22Rv1 (cell line): Measurements from ENCODE around the gene EPHA6.

Source experiments
- ZFX ChIP-seq: fragments of 450-650 bp; IDR thresholded peaks from 2 replicates; pipeline ENCODE4 v1.6.1; 2017; ENCODE audit warnings: antibody characterized with exemption, borderline replicate concordance
- TF ChIP-seq, protein P1 (sequence below): fragments of 450-650 bp; IDR thresholded peaks from 2 replicates; pipeline ENCODE4 v1.5.1; 2017; ENCODE audit warnings: mild to moderate bottlenecking

DNA sequence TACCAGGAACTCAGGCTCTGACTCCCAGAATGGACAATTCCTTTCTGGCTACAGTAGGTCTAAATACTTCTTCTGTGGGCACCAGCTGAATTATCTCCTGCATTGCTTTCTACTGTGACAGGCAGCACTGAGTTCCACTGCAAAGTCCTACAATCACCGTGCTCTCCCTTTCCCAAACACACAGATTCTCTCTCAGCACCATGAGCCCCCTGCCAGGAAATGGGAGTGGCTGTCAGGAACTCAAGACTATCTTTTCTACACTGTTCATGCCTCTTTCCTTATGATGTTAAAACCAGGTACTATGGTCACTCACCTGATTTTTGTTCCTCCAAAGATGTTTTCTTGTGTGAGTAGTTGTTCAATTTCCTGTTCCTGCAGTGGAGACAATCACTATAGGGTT, 383.4 kb downstream of the EPHA6 start:
- TF ChIP-seq, protein P1, sequence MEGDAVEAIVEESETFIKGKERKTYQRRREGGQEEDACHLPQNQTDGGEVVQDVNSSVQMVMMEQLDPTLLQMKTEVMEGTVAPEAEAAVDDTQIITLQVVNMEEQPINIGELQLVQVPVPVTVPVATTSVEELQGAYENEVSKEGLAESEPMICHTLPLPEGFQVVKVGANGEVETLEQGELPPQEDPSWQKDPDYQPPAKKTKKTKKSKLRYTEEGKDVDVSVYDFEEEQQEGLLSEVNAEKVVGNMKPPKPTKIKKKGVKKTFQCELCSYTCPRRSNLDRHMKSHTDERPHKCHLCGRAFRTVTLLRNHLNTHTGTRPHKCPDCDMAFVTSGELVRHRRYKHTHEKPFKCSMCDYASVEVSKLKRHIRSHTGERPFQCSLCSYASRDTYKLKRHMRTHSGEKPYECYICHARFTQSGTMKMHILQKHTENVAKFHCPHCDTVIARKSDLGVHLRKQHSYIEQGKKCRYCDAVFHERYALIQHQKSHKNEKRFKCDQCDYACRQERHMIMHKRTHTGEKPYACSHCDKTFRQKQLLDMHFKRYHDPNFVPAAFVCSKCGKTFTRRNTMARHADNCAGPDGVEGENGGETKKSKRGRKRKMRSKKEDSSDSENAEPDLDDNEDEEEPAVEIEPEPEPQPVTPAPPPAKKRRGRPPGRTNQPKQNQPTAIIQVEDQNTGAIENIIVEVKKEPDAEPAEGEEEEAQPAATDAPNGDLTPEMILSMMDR: no peak
- TF ChIP-seq ZFX: no peak
